K562 (cell line): Measurements from ENCODE around the gene B4GALNT4.

Experiments used
- CC2D1A ChIP-seq: fragments of 450-650 bp; IDR thresholded peaks from 2 replicates; pipeline ENCODE4 v1.6.1; 2017; ENCODE audit warnings: mild to moderate bottlenecking
- HOMEZ ChIP-seq: fragments of 250-450 bp; sonication (Bioruptor Pico); IDR thresholded peaks from 2 replicates; pipeline ENCODE4 v1.4.0; 2020; ENCODE audit warnings: mild to moderate bottlenecking, moderate library complexity
- MYC ChIP-seq, 2 experiments: fragments of 250-450 bp in 1 of 2; sonication (Bioruptor Pico) in 1 of 2; IDR thresholded peaks; 2 replicates each; pipeline versions ENCODE4 v1.5.1 to v1.6.1; 2012 to 2021; ENCODE audit warnings: low read depth in 2 of 2, borderline replicate concordance in 1 of 2, improper control_type of control experiment in 1 of 2, low read length in 1 of 2, mild to moderate bottlenecking in 1 of 2, moderate library complexity in 1 of 2
- POLR2A ChIP-seq: fragments of 450-650 bp; conservative IDR thresholded peaks from 2 replicates; pipeline ENCODE4 v1.6.1; 2016

GRCh38 chr11:371051-371450 lies 1.8 kb downstream of the B4GALNT4 start:
- TF ChIP-seq POLR2A (no peak), HOMEZ (CRISPR knock-in tag) (no peak), CC2D1A (no peak), MYC (IDR thresholded peaks at IDR 0.05; ENCODE audit: low read depth, low read length) (no peak), MYC (CRISPR knock-in tag; IDR thresholded peaks at IDR 0.05; ENCODE audit: borderline replicate concordance, low read depth) (no peak)
